Muscle layer of duodenum (tissue), 2 donors: ENCODE data around the gene ULK4.

Experiments used
- H3K27ac ChIP-seq: one replicate; pipeline ENCODE4 v1.7.0; 2013; ENCODE audit warnings: mild to moderate bottlenecking, low read length
- H3K27me3 ChIP-seq: one replicate; pipeline ENCODE4 v1.7.0; 2013; ENCODE audit warnings: low read depth, mild to moderate bottlenecking, control low read depth, low read length
- H3K36me3 ChIP-seq, 2 donors: one replicate each; pipeline ENCODE4 v1.7.0; 2013; ENCODE audit warnings: low read length in 2 of 2, control low read depth in 1 of 2, mild to moderate bottlenecking in 1 of 2; ENCODE audit not compliant: insufficient read depth in 2 of 2, control insufficient read depth in 1 of 2
- H3K4me1 ChIP-seq, 2 donors: one replicate each; pipeline ENCODE4 v1.7.0; 2013; ENCODE audit warnings: low read length in 2 of 2, mild to moderate bottlenecking in 2 of 2, control low read depth in 1 of 2, moderate library complexity in 1 of 2; ENCODE audit not compliant: insufficient read depth in 2 of 2, control insufficient read depth in 1 of 2
- H3K4me3 ChIP-seq, 2 donors: one replicate each; pipeline ENCODE4 v1.7.0; 2013; ENCODE audit warnings: low read length in 2 of 2, low read depth in 1 of 2, mild to moderate bottlenecking in 1 of 2
- H3K9me3 ChIP-seq, 2 donors: one replicate each; pipeline ENCODE4 v1.7.0; 2013; ENCODE audit warnings: low read length in 2 of 2, control low read depth in 1 of 2, mild to moderate bottlenecking in 1 of 2; ENCODE audit not compliant: control insufficient read depth in 1 of 2
- donor health status: healthy.

The ULK4 gene

DNA sequence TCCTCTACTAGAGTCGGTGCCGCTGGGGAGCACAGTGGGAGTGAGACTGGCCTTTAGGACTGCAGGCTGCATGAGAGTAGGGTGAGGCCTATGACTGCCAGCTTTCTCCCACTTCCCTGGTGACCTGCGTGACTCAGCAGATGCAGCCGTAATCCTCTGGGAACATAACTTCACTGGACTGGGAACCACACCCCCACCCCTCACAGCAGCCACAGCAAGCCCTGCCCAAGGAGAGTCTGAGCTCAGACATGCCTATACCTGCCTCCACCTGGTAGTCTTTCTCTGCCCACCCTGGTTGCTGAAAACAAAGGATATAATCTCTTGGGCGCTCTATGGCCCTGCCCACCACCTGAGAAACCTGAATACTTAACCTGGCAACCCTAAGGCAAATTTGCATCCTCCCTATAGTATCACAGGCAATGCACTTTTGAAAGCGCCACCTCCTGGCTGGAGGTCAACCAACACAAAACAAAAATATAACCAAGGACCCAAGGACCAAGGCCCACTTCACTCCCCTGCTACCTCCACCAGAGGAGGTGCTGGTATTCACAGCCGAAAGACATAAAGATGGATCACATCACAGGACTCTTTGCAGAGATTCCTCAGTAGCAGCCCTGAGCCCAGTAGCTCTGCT, 453.7 kb downstream of the ULK4 start:
- Histone ChIP-seq H3K4me3 (no peak overlapping the region), H3K9me3 (no peaks in the 10 kb centered on the region), H3K27ac (no peak overlapping the region), H3K27me3 (no peaks in the 10 kb centered on the region), H3K4me1 (no peaks in the 10 kb centered on the region), H3K36me3 (no peaks in the 10 kb centered on the region)

DNA sequence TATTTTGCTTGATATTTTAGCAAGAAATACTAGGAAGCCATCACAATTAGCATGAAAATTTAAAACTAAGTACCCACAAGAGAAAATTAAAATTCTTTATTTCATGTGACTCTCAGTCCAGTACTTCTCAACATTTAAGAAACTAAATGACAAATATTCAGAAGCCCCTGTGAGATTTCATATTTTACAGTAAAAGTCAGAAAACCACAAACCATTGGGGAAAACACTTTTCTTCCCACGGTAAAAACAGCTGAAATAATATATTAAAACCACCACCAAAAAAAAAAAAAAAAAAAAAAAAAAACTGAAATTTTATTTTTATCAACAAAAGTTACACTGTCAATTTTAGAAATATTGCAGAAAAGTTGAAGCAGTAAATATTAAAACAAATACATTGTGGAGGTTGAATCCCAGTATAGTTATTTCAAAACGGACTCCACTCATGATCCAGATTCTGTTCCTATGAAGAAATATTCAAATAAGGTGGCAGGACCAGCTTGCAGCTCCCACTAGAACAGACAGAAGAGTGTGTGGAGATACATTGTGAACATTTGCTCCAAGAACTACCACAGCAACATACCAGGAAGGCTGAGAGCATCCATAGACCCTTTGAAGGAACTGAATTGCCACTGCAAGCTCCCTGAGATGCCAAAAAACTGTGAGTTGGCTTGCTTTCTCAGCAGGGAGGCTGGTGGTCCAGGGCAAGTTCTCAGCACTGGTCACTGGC, 454.4 kb downstream of the ULK4 start:
- Histone ChIP-seq H3K36me3 (no peaks in the 10 kb centered on the region), H3K4me3 (no peak overlapping the region), H3K27ac (no peak overlapping the region), H3K4me1 (no peaks in the 10 kb centered on the region), H3K27me3 (no peaks in the 10 kb centered on the region), H3K9me3 (no peaks in the 10 kb centered on the region)

DNA sequence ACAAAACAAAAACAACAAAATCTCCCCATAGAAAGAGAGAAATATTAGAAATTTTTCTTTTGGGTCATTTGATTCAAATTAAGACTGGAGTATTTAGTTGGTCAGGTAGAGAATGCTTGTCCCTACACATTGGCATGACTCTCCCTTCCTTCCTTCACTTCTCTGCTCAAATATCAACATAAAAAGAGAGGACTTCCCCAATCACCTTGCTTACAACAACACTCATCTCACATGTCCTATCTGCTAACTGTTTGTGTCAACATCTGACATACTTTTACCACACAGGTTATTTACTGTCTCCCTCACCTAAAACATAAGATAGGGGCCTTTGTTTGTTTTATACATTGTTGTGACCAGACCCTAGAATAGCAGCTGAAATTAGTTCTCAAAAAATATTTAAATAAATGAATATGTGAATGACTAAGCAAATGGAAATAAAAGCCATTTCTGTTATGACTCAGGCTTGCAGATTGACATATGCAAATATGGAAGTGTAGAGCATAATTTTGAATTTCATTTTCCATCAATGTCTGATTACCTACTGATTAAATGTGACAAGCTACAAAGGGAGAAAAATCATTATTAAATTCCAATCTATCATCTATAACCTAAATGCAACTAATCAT, 457.8 kb downstream of the ULK4 start:
- Histone ChIP-seq H3K27ac (no peak overlapping the region), H3K9me3 (no peaks in the 10 kb centered on the region), H3K36me3 (no peaks in the 10 kb centered on the region), H3K4me1 (no peaks in the 10 kb centered on the region), H3K27me3 (no peaks in the 10 kb centered on the region), H3K4me3 (no peak overlapping the region)

DNA sequence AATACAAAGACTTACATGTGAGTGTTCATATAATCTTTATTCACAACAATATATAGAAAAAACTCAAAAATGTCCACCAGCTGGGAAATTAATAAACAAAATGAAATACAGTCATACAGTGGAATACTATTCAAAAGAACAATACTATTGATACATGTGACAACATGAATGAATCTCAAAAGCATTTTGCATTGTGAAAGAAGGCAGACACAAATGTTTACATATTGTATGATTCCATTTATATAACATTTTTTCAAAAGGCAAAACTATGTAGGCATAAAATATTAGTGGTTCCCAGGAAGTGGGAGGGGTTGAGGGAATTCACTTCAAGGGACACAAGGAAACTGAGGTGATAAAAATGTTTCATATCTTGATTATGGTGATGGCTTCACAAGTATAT, 459.4 kb downstream of the ULK4 start:
- Histone ChIP-seq H3K4me1 (no peaks in the 10 kb centered on the region), H3K4me3 (no peak overlapping the region), H3K27ac (no peak overlapping the region), H3K36me3 (no peaks in the 10 kb centered on the region), H3K9me3 (no peaks in the 10 kb centered on the region), H3K27me3 (no peaks in the 10 kb centered on the region)

DNA sequence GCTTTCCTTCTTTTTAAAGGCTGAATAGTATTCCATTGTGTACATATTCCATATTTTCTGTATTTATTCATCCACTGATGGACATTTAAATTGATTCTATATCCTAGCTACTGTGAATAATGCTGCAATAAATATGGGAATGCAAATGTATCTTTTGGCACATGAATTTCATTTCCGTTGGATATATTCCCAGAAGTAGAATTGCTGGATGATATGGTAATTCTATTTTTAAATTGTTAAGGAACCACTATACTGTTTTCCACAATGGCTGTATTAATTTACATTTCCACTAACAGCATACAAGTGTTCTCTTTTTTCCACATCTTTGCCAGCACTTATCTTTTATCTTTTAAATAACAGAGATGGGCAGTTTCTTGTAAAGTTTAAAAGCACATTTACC, 459.9 kb downstream of the ULK4 start:
- H3K36me3 ChIP-seq: no peaks in the 10 kb centered on the region
- no peak overlapping the region for H3K27ac ChIP-seq
- no peaks in the 10 kb centered on the region for H3K4me1 ChIP-seq
- H3K27me3 ChIP-seq: no peaks in the 10 kb centered on the region
- no peak overlapping the region for H3K4me3 ChIP-seq
- H3K9me3 ChIP-seq: no peaks in the 10 kb centered on the region

DNA sequence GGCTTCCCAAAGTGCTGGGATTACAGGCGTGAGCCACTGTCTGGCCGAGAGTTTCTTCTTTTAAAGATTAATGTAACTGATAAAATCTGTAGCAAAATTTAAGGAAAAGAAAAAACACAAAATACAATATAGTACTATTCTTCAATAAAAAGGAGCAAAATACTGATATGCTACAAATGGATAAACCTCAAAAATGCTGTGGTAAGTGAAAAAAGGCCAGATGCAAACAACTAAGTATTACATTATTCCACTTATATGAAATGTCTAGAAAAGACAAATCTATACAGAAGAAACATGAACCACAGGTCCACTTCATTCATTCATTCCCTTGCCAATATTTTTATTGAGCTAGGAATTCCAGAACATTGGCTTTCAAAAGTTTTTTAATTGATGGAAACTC, 463.1 kb downstream of the ULK4 start:
- H3K27me3 ChIP-seq: no peaks in the 10 kb centered on the region
- no peaks in the 10 kb centered on the region for H3K4me1 ChIP-seq
- H3K4me3 ChIP-seq: no peak overlapping the region
- H3K9me3 ChIP-seq: no peaks in the 10 kb centered on the region
- H3K36me3 ChIP-seq: no peaks in the 10 kb centered on the region
- no peak overlapping the region for H3K27ac ChIP-seq

DNA sequence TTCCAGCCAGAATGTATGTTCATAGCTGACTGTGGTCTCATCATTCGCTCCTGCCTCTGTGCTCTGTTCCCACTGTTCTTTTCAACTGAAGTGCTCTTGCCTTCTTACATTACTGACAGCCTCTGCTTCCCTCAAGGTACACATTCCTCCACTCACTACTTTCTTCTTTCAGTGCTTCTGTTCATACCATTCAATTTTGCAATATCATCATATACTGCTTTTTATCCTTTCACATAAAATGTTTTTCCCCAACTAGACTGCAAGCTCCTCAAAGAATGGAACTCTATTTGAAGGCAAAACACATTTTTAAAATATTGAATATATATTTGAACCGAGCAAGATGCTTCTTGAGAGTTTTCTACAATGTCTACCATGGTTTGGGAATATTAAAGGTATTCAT, 471.5 kb downstream of the ULK4 start:
- no peak overlapping the region for H3K27ac ChIP-seq
- no peaks in the 10 kb centered on the region for H3K4me1 ChIP-seq
- no peaks in the 10 kb centered on the region for H3K9me3 ChIP-seq
- no peaks in the 10 kb centered on the region for H3K36me3 ChIP-seq
- no peak overlapping the region for H3K4me3 ChIP-seq
- H3K27me3 ChIP-seq: no peaks in the 10 kb centered on the region

DNA sequence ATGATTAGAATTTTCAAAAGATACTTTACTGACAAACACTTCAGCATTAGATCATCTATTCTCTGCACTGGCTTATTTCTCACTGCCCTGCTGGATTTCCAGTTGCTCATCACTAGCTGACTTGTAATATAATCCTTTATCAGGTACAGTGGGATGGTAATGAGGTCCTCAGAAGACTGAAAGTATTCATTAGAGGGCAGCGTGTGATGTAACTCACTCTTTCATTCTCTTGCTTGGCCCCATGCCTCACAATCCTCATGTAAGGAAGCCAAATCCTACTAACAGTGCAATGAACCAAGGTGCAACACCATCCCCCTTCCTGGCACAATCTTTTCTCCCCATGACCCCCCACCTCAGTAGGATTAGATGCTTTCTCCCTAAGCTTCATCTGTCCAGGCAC, 472.7 kb downstream of the ULK4 start:
- Histone ChIP-seq H3K27me3 (no peaks in the 10 kb centered on the region), H3K9me3 (no peaks in the 10 kb centered on the region), H3K27ac (no peak overlapping the region), H3K4me3 (no peak overlapping the region), H3K36me3 (no peaks in the 10 kb centered on the region), H3K4me1 (no peaks in the 10 kb centered on the region)

DNA sequence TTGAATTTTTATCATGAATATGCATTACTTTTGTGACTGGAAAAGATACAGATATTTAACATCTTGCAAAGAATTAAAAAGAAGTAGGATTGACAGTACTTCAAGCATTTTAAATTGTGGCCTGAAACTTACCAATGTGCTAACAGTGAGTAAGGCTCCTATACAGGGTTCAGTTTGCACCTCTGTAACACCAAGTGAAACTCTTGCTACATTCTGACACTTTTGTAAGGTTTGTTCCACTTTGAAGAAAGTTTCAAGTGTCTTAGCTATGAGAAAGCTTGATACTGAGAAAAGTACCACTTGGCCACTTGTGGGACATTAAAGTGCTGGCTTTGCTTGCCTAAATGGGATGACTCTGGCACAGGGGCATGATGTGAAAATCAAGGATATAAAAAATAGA, 473.4 kb downstream of the ULK4 start:
- no peaks in the 10 kb centered on the region for H3K27me3 ChIP-seq
- H3K9me3 ChIP-seq: no peaks in the 10 kb centered on the region
- H3K27ac ChIP-seq: no peak overlapping the region
- no peak overlapping the region for H3K4me3 ChIP-seq
- H3K36me3 ChIP-seq: no peaks in the 10 kb centered on the region
- no peaks in the 10 kb centered on the region for H3K4me1 ChIP-seq

DNA sequence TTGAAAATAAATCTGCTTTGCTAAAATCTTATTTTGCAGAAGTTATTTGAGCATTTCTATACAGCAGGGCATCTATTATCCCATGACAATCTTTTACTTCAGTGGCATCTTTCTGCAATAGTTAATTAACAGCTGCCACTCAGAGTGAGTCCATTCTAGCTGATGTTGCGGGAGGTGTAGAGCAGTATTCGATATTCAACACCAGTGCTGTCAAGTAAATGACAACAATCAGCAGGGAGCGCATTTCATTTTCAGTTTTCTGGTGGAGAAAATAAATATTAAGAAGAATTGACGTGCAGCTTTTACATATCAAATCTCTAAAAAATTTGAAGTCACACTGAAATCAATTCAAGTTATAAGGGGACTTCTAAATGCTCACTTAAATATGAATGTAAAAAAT, 476.4 kb downstream of the ULK4 start:
- Histone ChIP-seq H3K27ac (no peak overlapping the region), H3K4me1 (no peaks in the 10 kb centered on the region), H3K4me3 (no peak overlapping the region), H3K9me3 (no peaks in the 10 kb centered on the region), H3K27me3 (no peaks in the 10 kb centered on the region), H3K36me3 (no peaks in the 10 kb centered on the region)

DNA sequence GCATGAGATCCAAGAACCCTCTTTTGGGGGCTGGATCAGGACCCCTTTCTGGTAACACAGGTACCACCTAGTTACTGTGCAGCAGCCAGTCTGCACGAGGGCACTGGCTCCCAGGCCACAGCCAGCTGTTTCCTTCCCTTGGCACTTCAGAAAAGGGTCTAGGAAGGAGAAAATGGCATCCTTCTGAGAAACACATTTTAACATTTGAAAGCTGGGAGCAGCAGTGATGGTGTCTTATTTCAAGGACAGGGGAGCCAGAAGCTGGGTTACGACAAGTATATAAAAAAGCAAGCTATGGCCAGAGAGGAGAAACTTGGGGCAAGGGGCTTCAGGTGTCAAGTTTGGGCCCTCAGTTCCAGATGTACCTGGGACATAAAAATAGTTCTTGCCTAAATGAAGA, 479.8 kb downstream of the ULK4 start:
- Histone ChIP-seq H3K4me1 (no peaks in the 10 kb centered on the region), H3K4me3 (no peak overlapping the region), H3K36me3 (no peaks in the 10 kb centered on the region), H3K9me3 (no peaks in the 10 kb centered on the region), H3K27ac (no peak overlapping the region), H3K27me3 (no peaks in the 10 kb centered on the region)
